GM18508 (cell line): ENCODE data around the gene TSPEAR.

Source experiments
- ATAC-seq: cut with Tn5 transposase; IDR thresholded peaks from one replicate; pipeline ENCODE4 v1.9.1; 2021; ENCODE audit warnings: moderate number of reproducible peaks; ENCODE audit not compliant: insufficient read depth, unreplicated experiment

TSPEAR gene

DNA sequence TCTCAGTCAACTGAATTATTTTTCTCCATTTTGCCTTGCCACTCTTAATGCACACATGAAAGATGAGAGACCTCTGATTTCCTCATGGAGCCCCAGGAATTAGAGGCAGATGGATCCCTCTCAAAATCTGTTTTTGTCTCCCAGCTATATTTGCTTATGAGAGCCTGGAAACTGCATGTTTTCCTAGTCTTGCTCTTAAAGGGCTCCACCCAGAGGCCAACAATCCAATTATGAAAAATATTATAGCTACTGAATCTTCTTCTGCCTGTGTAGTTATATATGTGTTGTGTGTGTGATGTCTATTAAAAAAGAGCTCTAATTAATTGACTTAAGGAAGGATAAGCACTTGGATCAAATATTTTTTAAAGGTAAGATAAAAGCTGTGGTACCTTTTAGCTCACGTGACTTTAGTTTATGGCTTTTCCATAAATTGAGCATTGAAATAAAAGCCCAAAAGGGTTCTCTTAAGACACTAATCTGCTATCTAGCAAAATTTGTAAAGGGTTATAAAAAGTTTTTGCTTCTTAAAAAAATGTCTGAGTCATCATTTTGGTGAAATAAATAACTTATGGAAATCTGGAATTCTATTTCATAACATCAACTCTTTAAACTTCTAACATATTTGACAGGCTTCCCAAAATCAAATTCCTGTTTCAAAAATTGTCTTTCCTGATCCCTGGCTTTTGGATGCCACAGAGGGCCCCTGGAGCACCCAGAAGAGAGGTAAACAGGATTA is 31.2 kb upstream of the TSPEAR start:
- no peak for ATAC-seq

GRCh38 chr21:44741921-44742320 is 30.5 kb upstream of the TSPEAR start:
- ATAC-seq = no peak

DNA sequence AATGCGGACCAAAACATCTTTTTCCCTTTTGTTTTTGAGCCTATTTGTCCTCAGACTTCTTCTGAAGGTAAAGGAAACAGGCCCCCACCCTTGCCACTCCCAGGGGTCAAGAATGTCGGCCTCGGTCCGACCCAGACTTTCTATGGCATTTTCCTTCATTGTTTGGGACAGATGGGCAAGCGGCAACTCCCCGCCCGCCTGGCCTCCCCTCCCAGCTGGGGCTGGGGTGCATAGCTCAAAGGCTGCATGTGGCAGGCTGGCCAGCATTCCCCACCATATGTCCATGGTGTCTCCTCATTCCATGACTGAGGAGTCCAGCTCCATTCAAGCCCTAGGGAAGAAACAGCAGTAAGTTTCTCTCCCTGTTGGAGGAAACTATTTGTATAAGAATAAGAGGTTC is 29.4 kb upstream of the TSPEAR start:
- ATAC-seq = no peak

DNA sequence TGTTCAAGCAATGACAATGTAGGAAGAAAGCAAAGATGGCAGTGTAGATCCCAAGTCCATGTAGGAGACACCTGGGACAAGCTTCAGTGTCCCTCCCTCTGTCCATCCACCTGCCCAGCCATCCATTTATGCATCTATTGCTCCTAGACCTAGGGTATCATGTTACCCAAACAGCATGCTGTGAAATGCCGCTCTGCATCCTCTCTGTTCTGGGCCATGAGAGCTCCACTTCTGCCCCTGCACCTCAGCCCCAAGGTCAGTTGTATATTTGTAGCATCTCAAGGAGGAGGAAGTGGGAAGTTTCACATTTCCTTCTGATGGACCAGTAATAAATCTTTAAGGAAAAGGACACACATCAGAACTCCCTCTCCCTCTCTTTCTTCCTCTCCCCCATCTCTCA is 27.9 kb upstream of the TSPEAR start:
- ATAC-seq = no peak

DNA sequence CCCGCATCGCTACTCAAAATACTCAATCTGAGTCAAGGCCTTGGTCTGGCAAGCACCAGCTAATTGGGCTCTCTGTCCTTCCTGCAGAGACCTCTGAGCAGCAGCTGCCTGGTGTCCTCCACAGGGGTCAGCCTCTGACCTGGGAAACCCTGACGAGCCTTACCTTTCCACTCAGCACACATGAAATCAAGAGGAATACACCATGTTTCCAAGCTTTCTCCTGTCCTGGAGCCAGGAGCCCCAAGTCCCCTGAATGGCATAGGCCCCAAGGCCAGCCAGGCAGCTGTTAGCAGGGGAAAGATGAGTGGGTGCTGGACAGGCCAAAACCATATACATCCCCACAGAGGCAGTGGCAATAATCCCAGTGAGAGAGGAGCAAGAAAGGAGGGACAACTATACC is 27.2 kb upstream of the TSPEAR start:
- ATAC-seq = no peak

DNA sequence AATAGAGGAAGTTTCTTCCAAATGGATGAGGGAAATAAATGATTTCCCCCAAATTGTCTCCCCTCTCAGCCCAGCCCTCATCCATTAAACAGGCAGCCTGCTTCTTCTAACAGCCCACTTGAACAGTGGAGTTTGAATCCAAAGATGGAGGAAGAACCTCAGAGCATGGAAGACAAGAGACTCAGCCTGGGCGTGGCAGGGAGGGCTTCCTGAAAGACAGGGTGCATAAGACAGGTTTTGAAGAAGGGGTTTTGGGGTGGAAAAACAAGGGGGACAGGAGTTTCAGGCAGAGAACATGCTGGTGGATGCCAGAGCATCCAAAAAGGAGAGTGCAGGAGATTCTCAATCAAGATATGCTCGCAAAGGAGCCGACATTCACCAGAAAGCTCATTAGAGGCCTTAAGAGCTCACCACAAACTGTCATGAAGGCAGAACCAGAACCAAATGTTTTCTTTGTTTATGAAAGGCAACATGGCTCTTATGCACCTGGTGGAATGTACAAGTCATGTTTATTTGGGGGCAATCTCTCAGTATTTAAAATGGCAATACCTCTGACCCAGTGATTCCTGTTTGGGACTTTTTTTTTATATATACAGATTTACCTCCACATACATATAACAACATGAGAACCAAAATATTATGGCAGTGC is 26.5 kb upstream of the TSPEAR start:
- ATAC-seq = no peak

DNA sequence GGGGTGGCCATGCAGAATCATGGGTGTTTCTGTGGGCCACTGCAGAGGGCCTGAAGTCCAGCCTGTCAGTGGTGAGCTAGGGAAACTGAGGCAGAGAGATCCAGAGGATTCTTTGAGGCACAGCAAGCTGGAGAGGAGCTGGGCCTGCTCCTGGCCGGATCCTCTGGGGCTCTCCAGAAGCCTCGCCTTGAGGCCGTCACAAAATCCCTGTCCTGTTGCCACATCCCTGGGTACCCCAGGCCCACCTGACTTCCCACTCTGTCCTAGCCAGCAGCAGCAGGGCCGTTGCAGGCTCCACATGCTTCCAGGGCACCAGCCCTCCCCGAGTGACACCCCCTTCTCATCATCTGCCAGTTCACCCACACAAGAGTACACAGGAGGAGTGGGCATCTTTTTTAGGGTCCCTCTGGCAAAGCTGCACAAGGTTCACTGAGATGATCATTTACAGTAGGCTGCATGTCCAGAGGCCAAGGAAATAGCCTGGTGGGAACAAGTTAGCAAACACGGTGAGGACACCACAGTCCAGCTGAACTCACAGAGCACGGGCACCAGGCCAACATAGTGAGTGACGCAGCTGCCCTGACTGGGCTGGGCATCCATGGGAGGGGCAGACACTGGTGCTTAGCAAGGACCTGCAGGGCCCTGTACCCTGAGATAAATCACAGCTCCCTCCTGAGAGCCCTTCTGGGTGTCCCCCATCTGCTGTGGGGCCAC is 25.1 kb upstream of the TSPEAR start:
- ATAC-seq = no peak

GRCh38 chr21:44735821-44736220 is 24.4 kb upstream of the TSPEAR start:
- no peak for ATAC-seq

- ATAC-seq = no peak
These were observed 23.5 kb upstream of the TSPEAR start for GRCh38 chr21:44734841-44735240.

GRCh38 chr21:44734026-44734745 is 22.8 kb upstream of the TSPEAR start:
- ATAC-seq = no peak

- ATAC-seq = no peak
These were observed 21.6 kb upstream of the TSPEAR start for GRCh38 chr21:44732956-44733355.

DNA sequence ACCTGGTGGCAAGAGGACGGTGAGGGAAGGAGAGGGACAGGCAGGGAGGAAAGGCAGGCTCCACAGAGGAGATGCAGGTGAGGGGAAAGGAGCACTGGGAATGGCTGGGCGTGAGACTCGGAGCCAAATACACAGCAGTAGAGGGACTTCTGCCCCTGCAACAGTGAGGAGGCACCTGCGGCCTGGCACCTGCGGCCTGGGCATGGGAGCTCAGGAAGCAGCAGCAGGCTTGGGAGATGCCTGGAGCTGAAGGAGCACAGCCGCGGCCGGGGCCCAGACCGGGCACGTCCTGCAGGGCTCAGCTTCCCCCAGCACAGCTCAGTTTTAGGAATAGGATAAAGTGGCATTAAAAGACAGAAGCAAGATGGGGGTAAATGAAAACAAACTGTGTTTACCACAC is 20.9 kb upstream of the TSPEAR start:
- no peak for ATAC-seq

GRCh38 chr21:44730951-44731579 is 19.7 kb upstream of the TSPEAR start:
- no peak for ATAC-seq

DNA sequence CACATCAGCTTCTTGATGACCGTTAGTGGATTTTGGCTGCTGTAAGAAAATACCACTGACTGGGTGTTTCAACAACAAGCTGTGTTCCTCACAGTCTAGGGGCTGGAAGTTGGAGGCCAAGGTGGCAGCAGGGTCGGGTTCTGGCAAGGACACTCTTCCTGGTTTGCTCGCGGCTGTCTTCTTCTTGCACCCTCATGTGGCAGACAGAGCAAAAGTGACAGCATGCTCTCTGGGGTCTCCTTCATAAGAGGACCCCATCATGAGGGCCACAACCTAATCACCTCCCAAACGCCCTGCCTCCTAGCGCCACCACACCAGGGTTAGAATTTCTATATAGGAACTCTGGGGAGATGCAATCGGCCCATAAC is 18.6 kb upstream of the TSPEAR start:
- no peak for ATAC-seq

GRCh38 chr21:44729336-44730027 is 18.1 kb upstream of the TSPEAR start:
- no peak for ATAC-seq

- no peak for ATAC-seq
These were observed 17.3 kb upstream of the TSPEAR start for GRCh38 chr21:44728716-44729115.

DNA sequence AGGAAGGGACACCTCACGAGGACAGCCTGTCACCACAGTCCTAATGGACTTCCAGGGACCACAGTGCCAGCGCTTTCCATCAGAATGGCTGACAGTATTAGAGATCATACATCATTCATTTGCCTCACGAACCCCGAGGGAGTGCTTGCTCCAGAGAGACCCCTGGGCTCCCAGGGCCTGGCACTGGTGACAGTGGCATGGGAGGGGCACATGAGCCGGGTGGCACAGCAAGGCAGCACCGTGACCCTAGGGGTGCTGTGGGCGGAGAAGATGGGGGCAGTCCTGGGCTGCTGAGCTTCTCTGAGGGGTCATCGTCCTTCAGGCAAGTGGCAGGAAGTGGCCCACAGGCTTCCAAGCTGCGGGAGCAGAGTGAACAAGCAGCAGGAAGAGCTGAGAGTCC is 16.4 kb upstream of the TSPEAR start:
- no peak for ATAC-seq

DNA sequence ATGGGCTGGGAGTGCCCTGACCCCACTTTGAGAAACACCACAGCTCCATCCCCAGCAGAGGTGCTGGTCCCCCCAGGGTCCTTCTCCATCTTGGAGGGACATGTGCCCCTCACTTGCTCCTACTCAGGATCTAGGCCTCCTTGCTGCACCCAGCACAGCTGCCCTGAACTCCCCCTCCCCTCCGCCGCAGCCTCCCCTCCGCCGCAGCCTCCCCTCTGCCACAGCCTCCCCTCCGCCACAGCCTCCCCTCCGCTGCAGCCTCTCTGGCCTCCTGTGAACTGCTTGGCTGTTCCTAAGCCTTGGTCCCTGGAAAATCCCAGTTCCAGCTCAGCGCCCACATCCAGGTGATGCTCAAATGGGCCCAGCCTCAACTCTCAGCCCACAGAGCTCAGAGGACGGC is 15.9 kb upstream of the TSPEAR start:
- ATAC-seq = no peak

- no peak for ATAC-seq
These were observed 15.5 kb upstream of the TSPEAR start for GRCh38 chr21:44726826-44727225.

DNA sequence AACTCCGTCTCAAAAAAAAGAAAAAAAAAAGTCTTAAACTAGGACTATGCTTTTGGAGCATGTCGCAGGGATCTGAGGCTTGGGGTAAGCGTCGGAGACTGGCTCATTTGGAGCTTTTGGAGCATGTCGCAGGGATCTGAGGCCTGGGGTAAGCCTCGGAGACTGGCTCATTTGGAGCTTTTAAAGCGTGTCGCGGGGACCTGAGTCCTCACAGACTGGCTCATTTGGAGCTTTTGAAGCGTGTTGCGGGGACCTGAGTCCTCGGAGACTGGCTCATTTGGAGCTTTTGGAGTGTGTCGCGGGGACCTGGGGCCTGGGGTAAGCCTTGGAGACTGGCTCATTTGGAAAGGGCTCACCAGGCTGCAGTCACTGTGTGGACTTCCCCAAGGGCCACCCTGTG is 13.6 kb upstream of the TSPEAR start:
- ATAC-seq = no peak
